NCI-H345 treated with DMSO at 0.1 percent for 48 hours (cell line): Measurements from ENCODE around the gene SAMD14.

Source experiments
- DNase-seq: peaks from one replicate; lab custom pipeline; 2025; ENCODE audit not compliant: unreplicated experiment; lab: John Stamatoyannopoulos, UW

Gene SAMD14

DNA sequence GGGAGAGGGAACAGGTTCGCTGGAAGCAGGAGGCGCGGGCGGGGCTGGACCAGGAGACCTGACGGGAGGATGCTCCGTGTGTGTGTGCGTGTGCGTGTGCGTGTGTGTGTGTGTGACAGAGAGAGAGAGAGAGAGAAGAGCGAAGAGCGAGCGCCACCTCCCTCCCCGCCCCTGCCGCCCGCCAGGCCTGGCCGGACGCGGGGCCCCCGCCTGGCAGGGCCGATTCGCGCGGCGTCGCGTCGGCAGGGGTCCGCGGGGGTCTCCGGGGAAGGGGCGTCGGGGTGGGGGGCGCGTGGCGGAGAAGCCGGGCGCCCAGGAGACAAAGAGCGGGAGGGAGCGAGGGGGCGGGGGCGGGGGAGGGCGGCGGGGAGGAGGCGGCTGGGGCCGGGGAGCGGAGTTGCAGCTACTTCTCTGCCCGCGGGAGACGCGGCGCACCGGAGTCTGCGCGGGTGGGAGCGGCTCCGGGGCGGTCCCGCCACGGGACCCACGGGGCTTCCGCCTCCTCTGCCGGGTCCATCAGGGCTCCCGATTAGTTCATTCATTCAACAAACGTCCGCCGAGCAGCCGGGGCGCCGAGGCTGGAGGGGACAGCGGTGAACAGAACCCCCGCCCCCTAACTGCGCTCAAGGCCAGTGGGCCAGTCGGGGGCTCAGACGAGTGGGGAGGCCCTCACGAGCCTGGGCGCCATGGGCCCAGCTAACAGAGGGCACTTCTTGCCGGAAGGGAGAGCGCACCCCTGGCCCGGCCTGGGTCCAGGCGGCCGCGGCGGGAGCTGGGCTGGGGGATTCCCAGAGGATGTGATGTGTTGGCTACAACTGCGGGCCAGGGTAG lies at the start of gene SAMD14:
SAMD14 (minus strand) TSS at position 433 of the 831 bp plus-strand sequence. CDS start 5,201 bp downstream, outside the sequence.
- DNase-seq = no peak

DNA sequence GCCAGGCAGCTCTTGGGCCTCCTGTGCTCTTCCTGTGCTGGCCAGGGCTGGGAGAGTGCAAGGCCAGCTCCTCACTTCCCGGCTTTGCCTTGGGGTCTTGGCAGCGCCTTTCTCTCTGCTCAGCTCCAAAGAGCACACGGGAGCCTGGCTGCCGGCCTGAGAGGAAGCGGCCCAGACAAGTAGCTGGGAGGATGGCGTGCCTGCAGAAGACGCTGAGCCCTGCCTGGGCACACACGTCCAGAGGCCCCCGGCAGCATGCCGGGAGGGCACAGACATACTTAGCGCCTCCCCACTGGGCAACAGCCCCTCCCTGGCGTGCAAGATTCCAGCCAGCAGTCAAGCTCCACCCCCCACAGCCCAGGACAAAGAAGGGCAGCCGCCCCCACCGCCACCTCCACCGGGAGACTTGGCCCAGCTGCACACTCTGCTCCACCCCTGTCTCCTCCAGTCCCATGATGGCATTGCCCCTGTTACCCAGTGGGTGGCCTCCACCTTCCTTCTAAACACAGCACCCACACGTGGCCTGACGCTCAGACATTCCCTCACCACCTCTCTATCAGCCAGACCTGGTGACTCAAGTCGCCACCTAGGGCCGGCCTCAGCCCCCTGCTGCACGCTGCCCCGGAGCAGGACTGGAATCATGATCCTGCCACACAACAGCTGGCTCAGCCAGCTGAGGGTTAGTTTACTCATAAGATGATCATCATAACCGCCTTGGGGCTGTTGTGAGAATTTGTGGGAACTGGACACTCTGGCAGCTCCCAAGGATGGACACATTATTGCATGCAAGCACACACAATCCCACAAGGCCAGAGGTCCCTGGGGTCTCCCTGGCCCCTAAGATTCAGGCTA lies 48.2 kb upstream of the SAMD14 start:
- peak; percentile 36 for DNase-seq

DNA sequence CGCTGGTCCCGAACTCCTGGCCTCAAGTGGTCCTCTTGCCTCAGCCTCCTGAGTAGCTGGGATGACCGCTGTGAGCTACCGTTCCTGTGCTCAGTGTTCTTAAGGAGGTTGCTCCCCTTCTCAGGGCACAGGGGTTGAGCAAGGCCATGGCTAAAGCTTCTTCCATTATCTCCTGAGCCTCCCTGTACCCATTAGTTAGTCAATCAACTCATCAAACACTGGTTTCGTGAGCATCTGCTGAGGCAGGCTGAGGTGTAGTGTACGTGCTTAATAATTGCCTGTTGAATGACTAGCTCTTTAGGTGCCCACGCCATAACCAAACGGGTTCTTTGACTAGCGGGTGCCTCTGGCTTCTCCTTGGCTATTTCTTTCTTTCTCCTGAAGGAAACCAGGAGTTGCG lies 47.5 kb upstream of the SAMD14 start:
- DNase-seq = no peak

DNA sequence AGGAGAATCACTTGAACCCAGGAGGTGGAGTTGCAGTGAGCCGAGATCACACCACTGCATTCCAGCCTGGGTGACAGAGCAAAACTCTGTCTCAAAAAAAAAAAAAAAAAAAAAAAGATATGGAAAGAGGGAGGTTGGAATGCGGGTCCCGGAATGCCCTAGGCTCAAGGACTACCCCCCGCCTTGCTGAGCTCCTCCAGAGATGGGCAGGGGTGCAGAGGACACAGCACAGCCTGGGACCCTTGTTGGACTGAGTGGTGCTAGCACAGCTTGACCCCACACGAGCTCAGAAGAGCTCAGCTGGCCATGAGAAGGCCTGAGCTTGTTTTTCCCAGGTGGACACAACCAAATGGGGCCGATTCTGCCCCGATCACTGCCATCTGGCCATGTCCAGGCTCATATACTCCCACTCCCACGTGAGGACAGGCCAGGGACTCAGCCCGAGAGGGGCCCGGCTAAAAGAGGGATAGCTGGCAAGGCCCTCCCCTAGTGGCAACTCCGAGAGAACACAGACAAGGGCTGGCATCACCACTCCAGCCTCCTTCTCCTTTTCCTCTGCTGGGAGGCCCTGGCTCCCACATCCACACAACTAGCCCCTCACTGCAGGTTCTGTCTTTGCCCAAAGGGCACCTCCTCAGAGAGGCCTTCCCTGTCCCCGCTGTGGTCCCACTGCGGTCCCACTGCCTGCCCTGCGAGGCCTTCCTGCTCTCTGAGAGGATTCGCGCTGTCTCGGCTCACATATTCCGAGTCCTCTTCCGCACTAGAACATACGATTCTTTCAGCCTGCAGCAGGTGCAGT lies 46.8 kb upstream of the SAMD14 start:
- DNase-seq = no peak

DNA sequence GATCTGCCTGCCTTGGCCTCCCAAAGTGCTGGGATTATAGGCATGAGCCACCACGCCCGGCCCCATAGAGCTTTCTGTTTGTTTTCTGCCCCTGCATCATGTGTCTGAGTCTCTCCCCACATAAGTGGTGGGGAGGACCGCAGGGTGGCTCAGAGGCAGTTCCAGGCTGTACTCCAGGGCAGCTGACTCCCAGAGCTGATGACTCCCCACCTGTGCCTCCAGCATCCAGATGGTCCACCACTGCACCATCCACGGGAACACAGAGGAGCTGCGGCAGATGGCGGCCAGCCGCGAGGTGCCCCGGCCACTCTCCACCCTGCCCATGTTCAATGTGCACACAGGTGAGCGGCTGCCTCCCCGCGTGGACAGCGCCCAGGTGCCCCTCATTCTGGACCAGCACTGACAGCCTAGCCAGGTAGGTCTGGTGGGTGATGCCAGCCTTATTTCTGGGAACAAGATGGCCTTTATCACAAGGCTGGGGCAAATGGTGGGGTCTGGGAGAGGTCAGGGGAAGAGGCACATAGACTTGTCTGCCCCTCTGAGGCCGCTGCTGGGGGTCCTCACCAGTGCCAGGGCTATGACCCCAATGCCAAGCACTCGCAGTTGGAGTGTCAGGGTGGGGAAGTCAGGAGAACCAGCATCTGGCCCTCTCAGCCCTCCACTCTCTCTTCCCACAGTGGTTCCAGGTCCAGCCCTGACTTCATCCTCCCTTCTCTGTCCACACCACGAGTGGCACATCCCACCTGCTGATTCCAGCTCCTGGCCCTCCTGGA lies 45.3 kb upstream of the SAMD14 start:
- no peak for DNase-seq

DNA sequence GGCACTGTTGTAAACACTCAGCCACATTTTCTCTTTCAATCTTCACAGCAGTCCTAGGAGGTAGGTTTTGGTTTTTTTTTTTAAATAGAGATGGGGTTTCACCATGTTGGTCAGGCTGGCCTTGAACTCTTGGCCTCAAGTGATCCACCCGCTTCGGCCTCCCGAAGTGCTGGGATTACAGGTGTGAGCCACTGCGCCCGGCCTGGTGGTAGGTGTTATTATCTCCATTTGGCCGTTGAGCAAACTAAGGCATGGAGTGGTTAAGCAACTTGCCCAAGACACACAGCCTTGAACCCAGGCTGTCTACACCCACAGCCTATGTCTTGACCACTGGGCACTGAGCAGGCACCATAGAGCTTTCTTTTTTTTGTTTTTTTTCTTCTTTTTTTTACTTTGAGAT lies 44.5 kb upstream of the SAMD14 start:
- DNase-seq = no peak

DNA sequence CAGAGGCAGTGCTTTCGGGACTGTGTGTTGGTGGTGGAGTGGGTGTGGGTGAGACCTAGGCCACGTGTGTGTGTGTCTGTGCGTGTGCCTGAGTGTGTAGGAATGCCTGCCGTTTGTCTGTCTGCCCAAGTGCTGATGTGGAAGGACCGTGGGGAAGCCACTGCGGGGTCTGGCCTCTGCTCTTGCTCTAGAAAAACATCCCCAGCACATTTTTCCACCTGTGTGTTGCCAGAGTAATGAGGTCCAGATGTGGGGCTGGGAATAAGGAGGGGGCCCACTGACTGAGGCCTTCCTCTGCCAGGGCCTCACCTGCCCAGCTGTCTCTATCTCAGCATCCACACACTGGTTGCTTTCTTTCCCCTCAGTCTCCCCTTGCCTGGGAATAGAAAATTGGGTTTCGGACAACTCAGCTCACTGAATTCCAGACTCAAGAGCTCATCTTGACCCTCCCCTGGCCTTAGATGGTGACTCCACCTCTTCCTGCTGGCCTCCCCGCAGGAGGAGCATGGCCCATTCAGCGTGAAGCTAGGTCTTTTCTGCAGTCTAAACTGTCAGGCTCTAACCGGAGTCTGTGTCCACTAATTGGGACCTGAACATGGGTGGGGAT lies 43.5 kb upstream of the SAMD14 start:
- DNase-seq = no peak

DNA sequence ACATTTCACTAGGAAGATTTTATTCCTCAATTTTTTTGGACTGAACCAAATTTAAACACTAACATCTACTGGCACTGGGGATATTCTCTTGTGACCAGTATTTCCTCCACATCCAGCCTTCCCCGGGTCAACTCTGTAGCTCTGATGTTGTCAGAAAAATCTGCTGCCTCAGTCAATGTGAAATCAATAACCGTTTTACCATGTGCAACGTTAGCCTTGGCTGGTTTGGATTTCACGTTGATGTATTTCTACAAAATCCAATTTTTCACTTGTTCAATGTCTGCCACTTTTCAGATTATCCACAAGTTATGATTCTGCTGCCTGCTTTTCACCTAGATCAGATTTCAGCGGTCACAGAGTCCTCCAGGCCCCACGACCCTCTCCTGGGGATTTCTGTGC lies 43.0 kb upstream of the SAMD14 start:
- DNase-seq = no peak

DNA sequence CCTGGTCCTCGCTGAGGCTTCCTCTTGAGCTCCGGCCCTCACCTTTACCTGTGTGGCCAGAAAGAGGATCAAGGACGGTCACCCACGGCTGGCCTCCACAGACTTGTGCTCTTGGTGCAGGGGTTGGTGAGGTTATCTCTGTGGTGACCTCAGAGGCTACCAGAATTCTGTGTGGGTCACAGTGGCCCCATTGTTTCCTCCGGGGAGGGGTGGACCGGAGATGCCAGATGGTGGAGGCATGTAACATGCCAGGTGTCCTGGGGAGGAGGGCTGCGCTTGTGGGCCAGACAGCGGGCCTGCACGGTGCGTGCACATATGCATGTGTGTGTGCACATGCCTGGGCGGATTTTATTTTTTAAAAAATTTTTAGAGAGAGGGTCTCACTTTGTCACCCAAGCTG lies 42.2 kb upstream of the SAMD14 start:
- DNase-seq = no peak

DNA sequence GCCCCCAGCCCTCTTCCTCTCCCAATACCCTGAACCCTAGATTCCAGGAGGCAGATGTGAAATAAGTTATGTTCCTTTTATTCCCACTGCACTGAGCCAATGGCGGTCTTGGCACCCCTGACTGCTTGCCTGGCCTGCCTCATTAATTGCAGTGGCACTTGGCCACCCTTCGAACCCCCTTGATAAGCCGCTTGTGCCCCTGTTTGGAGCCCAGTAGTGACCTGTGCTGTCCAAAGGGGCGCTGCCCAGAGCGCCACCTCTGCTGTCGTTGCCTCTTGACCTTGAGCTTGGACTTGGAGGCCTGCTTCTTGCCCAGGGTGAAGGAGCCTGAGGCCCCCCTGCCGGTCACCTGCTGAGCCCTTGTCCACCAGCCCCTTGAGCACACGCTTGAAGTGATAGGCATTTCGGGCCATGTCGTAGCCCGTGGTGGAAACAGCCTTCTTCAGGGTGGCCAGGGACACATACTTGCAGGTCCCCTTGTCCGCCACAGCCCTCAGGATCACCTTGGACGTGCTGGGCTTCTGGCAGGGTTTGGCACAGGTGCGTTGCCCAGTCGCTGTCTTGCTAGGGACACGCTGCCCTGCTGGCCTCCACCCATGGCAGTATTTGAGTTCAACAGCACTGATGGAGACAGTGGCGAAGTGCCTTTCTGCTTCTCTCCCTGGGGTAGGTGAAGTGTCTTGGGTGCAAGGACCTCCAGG lies 41.6 kb upstream of the SAMD14 start:
- DNase-seq = no peak

DNA sequence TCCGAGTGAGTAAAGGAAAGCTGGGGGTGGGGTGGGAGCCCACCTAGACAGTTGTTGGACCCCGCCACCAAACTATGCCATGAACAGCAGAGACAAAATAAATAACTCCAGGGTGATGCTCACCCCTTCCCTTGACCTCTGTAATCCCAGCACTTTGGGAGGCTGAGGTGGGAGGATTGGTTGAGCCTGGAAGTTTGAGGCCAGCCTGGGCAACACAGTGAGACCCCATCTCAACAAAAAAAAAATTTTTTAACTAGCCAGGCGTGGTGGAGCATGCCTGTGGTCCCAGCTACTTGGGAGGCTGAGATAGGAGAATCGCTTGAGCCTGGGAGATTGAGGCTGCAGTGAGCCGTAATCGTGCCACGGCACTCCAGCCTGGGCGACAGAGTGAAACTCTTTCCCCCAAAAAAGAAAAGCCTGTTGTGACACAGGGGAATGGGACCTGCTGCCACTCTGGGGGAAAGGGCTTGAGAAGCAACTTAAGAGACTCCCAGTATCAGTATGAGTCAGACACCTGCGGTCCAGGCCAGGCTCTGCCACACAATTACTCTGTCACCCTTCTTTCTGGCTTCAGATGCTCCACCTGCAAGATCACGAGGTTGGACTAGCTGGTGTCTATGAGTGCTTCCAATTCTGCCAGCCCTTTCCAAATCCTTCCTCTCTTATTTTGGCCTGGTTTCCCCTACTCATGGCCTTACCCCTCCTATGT lies 40.9 kb upstream of the SAMD14 start:
- DNase-seq = no peak

DNA sequence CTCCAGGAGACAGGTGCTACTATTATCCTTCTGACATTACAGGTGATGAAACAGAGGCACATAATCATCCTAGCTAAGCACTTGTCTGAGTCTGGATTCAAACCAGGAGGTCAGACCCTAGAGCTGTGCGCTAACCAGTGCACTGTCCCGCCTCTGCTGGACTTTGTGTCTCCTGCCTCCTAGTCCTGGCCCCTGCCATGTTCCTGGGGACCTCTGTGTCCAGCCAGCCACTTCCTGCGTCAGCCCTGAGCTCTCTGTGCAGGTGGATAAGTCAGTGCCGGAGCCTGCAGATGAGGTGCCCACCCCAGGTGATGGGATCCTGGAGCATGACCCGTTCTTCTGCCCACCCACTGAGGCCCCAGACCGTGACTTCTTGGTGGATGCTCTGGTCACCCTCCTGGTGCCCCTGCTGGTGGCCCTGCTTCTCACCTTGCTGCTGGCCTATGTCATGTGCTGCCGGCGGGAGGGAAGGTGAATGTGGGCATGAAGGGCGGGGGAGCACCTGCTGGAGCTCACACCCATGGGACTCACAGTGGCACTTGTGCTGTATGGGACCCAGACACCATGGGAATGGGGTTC lies 40.0 kb upstream of the SAMD14 start:
- no peak for DNase-seq

DNA sequence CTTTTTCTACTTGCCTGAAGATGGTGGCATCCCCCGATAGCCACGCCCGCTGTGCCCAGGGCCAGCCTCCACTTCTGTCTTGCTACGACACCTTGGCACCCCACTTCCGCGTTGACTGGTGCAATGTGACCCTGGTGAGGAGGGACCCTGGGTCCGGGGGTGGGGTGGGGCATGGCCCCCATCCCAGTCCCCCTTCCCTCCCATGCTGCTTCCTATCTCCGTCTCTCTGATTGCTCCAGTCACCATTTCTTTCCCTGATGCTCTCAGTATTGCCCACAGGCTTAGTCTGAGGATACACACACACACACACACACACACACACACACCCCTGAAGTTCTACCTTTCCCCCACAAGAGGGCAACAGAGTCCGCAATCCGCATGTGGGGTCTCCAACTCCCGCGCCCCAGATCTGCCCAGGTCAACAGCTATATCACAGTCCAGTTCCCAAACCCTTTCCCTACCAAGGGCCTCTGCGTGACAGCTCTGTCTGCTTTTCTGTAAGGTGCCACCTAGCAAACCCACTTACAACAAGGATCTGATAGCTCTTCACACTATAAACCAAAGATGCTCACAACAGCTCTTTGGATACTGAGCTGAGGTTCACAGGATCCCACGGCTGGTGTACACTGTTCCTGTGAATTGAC lies 39.3 kb upstream of the SAMD14 start:
- DNase-seq = peak; percentile 12

DNA sequence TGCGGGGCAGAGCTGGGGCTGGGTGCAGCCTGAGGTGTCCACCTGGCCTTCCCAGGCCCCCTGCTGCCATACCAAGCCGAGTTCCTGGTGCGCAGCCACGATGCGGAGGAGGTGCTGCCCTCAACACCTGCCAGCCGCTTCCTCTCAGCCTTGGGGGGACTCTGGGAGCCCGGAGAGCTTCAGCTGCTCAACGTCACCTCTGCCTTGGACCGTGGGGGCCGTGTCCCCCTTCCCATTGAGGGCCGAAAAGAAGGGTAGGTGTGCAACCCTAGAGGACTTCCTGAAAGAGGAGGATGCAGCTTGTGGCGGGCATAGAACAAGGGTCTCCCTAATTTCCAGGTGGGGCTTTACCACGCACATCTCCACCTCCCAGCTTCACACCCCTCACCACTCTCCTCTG lies 38.4 kb upstream of the SAMD14 start:
- DNase-seq = no peak

DNA sequence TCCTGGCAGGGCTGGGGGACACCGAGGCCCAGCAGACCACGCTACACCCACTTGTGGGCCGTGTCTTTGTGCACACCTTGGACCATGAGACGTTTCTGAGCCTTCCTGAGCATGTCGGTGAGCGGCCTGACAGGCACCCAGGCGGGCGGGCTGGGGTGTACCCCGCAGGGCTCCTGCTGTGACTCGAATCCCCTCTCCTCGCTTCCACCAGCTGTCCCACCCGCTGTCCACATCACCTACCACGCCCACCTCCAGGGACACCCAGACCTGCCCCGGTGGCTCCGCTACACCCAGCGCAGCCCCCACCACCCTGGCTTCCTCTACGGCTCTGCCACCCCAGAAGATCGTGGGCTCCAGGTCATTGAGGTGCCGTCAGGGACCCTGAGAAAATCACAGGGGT lies 37.4 kb upstream of the SAMD14 start:
- DNase-seq = no peak

DNA sequence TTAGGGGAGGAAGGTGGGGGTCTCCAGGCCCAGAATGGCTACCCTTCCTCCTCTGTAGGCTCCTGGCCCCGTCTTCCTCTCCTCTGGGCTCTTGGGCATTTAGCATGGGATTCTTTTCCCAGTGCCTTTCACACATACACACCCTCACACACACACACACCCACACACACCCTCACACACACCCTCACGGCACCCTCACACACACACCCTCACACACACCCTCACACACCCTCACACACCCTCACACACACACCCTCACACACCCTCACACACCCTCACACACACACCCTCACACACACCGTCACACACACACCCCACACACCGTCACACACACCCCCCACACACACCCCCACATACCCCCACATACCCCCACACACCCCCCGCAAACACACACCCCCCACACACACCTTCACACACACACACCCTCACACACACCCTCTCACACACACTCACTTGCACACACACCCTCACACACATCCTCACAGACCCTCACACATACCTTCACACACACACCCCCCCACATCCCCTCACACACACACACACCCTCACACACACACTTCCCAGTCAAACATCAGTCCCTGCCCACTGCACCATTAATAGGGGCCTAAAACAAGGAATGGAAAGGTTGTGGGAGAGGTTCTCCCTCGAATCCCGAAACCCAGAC lies 36.7 kb upstream of the SAMD14 start:
- DNase-seq = no peak

DNA sequence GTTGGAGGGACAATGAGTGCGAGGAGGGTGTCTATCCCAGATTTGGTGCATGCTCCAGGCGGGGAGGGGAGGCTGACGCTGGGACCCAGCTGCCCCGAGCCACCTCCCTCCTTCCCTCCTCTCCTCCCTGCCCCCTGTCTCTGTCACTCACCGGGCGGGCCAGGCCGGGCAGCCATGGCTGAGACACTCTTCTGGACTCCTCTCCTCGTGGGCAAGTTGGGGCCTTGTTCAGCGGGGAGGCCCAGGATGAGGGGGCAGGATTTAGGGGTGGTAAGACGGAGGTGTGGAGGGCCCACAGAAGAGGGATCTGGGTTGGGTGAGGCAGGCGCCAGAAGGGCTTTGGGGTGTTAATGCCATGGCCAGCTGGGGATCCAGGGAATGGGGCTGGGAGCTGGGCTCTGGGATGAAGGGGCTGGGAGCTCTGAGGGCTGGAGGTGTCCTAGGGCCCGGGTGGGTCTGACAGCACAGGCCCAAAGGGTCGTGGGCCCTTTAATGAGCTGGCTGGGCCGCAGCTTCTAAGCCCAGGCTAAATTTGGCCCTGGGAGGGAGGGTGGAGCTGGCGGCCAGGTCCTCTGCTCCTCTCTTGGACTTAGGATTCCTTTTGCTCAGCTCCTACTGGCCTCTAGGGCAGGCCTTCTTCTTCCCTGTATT lies 36.0 kb upstream of the SAMD14 start, which contains the start of gene SGCA:
SGCA (plus strand) TSS at position 139 of the 651 bp plus-strand sequence; CDS start at position 175, 36 bp downstream.
- no peak for DNase-seq
